Heart right ventricle (tissue), 16 donors: ENCODE results near the gene GSS. TPM values are rescaled to one million over a fixed set of nuclear protein-coding genes. Genes with fewer than 3 reads are reported as not detected.

ENCODE experiments used
- ATAC-seq, 8 donors: fragments of 200-7000 bp; cut with Tn5 transposase; one replicate each; pipeline ENCODE4 v1.9.1; 2020; ENCODE audit warnings: mild to moderate bottlenecking in 8 of 8, moderate library complexity in 8 of 8, moderate number of reproducible peaks in 1 of 8
- DNase-seq, 2 donors: peaks; one replicate each; pipeline ENCODE4 v3.0.0-alpha.2; 2020
- H3K27ac ChIP-seq, 10 donors: fragments of 200-600 bp; sonication (generic) in 2 of 10; one replicate each; pipeline versions ENCODE4 v1.5.0 to v1.8.0; 2020 to 2022; ENCODE audit warnings: mild to moderate bottlenecking in 3 of 10
- H3K27me3 ChIP-seq, 7 donors: fragments of 200-600 bp; one replicate each; pipeline ENCODE4 v1.8.0; 2021 to 2022; ENCODE audit warnings: mild to moderate bottlenecking in 2 of 7
- H3K36me3 ChIP-seq, 9 donors: fragments of 200-600 bp; sonication (generic) in 1 of 9; one replicate each; pipeline versions ENCODE4 v1.5.0 to v1.8.0; 2020 to 2022; ENCODE audit warnings: mild to moderate bottlenecking in 2 of 9
- H3K4me1 ChIP-seq, 9 donors: fragments of 200-600 bp; sonication (generic) in 1 of 9; one replicate each; pipeline versions ENCODE4 v1.5.0 to v1.8.0; 2020 to 2022; ENCODE audit warnings: mild to moderate bottlenecking in 4 of 9
- H3K4me3 ChIP-seq, 10 donors: fragments of 200-600 bp; sonication (generic) in 2 of 10; one replicate each; pipeline versions ENCODE4 v1.5.0 to v1.8.0; 2020 to 2022; ENCODE audit warnings: mild to moderate bottlenecking in 7 of 10, moderate library complexity in 2 of 10
- H3K9me3 ChIP-seq, 11 donors: fragments of 200-600 bp in 10 of 11; sonication (generic) in 2 of 11; one replicate each; pipeline versions ENCODE4 v1.5.0 to v1.8.0; 2013 to 2022; ENCODE audit warnings: mild to moderate bottlenecking in 2 of 11, control low read depth in 1 of 11, moderate library complexity in 1 of 11
- CTCF ChIP-seq, 9 donors: fragments of 200-600 bp; sonication (generic) in 2 of 9; IDR thresholded peaks; one replicate each; pipeline versions ENCODE4 v1.5.0 to v1.8.0; 2021 to 2022; ENCODE audit warnings: antibody characterized with exemption in 9 of 9, mild to moderate bottlenecking in 5 of 9, moderate library complexity in 1 of 9
- WGBS, 2 donors: extraction: QIAGEN DNeasy Blood & Tissue Kit; methylation state at CpG; one replicate each; pipeline ENCODE4 v1.1.7; 2013; ENCODE audit warnings: inconsistent platforms in 1 of 2; 5-methylcytosine and 5-hydroxymethylcytosine counted together
- intact Hi-C, 10 donors: fragments of 100-400 bp; cut with DNase I; formaldehyde crosslinking; loops; one replicate each; pipeline versions ENCODE4 v1.11.1 to v1.14.2; 2022
- polyA plus RNA-seq, 2 donors: library from polyadenylated mRNA; stranded (reverse); fragments of 200-250 nt; gene quantifications; one replicate each; pipeline ENCODE4 v1.2.3, GENCODE V29; 2013
- total RNA-seq, 10 donors: library from RNA; stranded (reverse); fragmentation: NEBNext Ultra II Directional in 3 of 10; extraction: Animal tissue kit (Norgen Biotek cat#: 25700) in 3 of 10; gene quantifications; one replicate each; pipeline versions ENCODE4 v1.2.1 to v1.2.4, GENCODE V29; 2021 to 2023
- donor health status: Arrhythmogenic right ventricular cardiomyopathy.
- donor health status: ischemic (EF 13 %, LVEDD 7.1; RV severe dilation, severe dysfunction).
- donor health status: healthy with polysubstance abuse.
- donor health status: DM: no; HTN: yes; CAD: no.
- donor health status: DM: no; HTN: no; CAD: no.
- donor health status: ischemic (EF 25% LVEDD 6.9; RV normal size, moderate dysfunction).
- donor health status: ischemic (EF 25% LVEDD 5.7; RV mildly dilated, moderate dysfunction).
- donor health status: healthy.
- donor health status: DM: yes; HTN: yes; CAD: no.
- donor health status: Ischemic cardiomyopathy.
- donor health status: ischemic (EF 35%, LVEDD 5.7; RV mildly dilated, moderate dysfunction).
- donor health status: nonischemic (EF 11% LVEDD 7.7; RV severe dilation, severe dysfunction).
- donor health status: DM: yes; HTN: yes; CAD: no.
- donor health status: PGD.
- donor health status: ischemic (EF 29% LVEDD 5.4; RV normal size, mild dysfunction).
- donor health status: nonischemic (EF 23%, LVEDD 6.1; RV moderate dilation, normal function).

The GSS gene
- total and polyA plus RNA-seq, 12 donors, result 20.0 to 60.4 (median 25.9) TPM

DNA sequence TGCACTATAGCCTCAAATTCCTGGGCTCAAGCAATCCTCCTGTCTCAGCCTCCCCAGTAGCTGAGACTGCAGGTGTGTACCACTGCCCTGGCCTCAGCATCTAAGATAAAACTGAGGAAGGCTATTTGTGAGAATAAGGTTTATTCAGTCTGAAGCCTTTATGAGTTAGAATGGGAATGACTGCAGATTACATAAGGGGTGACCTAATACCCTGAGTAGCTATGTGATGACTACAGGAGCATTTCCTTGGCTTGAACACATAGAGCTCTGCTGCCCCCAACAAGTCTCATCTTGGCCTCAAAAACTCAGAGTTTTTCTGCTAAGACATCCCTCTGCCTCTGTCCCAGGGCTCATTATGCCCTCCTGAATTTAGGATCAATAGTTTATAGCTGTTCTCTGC lies 7.6 kb downstream of the GSS start:
- H3K4me1 ChIP-seq, result peaks cover 0 to 28% (median 7%) of the 10 kb centered on the region in 9 donors
- TF ChIP-seq CTCF (IDR thresholded peaks at IDR 0.05), result peak in 1 of 9 donors; percentile 9
- no peaks in the 10 kb centered on the region for H3K27me3 ChIP-seq
- peaks cover 0 to 77% (median 7%) of the 10 kb centered on the region in 9 donors for H3K36me3 ChIP-seq
- peak overlapping the region in 2 of 10 donors; percentile 14 to 40 for H3K27ac ChIP-seq
- DNase-seq (no peak), ATAC-seq (peak in 2 of 8 donors; percentile 53 to 56)
- no peaks in the 10 kb centered on the region for H3K9me3 ChIP-seq
- H3K4me3 ChIP-seq, result no peak overlapping the region
- intact Hi-C loops, result no loop called here

DNA sequence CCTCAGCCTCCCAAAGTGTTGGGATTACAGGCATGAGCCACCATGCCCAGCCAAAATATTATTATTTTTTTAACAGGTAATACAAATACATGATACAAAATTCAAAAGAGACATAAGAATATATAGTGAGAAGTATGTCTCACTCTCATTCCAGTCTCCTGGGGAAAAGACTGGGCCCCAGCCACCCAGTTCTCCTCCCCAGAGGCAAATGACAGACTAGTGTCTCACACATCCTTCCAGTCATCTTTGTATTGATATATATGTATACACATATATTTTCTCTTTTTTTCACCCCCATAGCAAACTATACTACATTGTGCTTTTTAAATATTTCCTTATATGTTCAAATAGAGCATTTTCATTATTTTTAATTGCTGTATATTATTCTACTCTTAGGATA lies 8.3 kb downstream of the GSS start:
- Histone ChIP-seq H3K4me1 (peaks cover 0 to 22% (median 5%) of the 10 kb centered on the region in 9 donors), H3K36me3 (peaks cover 0 to 84% (median 7%) of the 10 kb centered on the region in 9 donors), H3K27ac (no peak overlapping the region), H3K4me3 (no peak overlapping the region), H3K9me3 (no peaks in the 10 kb centered on the region), H3K27me3 (no peaks in the 10 kb centered on the region)
- ATAC-seq (no peak), DNase-seq (no peak)
- TF ChIP-seq CTCF (IDR thresholded peaks at IDR 0.05), result no peak
- intact Hi-C loops, result no loop called here

- H3K9me3 ChIP-seq, result no peaks in the 10 kb centered on the region
- H3K27me3 ChIP-seq, result no peaks in the 10 kb centered on the region
- peak overlapping the region in 1 of 10 donors; percentile 23 for H3K27ac ChIP-seq
- peaks cover 0 to 89% (median 7%) of the 10 kb centered on the region in 9 donors for H3K36me3 ChIP-seq
- intact Hi-C loops, result no loop called here
- TF ChIP-seq CTCF (IDR thresholded peaks at IDR 0.05), result no peak
- peaks cover 0 to 16% (median 5%) of the 10 kb centered on the region in 9 donors for H3K4me1 ChIP-seq
- DNase-seq, result no peak
- no peak for ATAC-seq
- 77 to 84% methylated on average over 3 of the region's 3 CpGs for WGBS, 2 donors
- H3K4me3 ChIP-seq, result no peak overlapping the region
Measured at GRCh38 chr20:34946661-34947060, 8.9 kb downstream of the GSS start.

DNA sequence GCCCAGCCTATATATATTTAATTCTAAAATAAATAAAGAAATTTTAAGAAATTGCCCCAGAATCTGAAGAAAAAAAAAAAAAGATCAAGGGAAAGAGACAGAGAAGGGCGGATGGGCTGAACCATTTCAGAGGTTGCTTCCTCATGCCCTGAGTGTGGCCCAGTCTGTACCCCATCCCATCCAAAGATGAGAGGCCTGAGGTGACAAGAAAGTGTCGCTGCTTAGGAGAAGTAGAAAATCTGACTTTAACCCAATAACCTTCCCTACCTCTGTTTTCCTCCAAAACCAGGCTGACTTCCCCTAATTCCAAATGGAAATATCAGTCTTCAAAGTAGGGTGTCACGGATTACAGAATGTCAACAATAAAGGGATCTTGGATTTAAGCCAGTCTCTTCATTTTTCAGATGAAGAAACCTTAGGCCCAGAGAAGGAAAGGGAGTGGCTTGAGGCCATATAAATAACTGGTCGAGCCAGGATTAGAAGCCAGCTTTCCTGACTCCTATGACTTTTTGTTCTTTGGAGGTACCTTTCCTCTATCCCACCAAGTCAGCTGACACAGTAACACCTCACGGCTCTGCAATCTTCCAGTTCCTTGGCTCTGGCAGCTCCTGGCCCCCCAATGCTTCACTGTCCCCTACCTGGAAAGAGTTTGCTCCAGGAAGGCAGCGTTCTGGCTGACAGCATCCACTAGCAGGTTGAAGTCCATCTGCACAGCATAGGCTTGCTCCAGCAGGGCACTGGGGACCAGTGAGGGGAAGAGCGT lies 10.1 kb downstream of the GSS start:
- no peak overlapping the region for H3K4me3 ChIP-seq
- no peak for DNase-seq
- H3K9me3 ChIP-seq, result no peaks in the 10 kb centered on the region
- intact Hi-C loops, result no loop called here
- H3K4me1 ChIP-seq, result peaks cover 0 to 18% (median 7%) of the 10 kb centered on the region in 9 donors
- 70 to 75% methylated on average over 7 of the region's 7 CpGs for WGBS, 2 donors
- peak overlapping the region in 2 of 10 donors; percentile 23 to 29 for H3K27ac ChIP-seq
- ATAC-seq, result no peak
- H3K36me3 ChIP-seq, result peaks cover 0 to 87% (median 12%) of the 10 kb centered on the region in 9 donors
- H3K27me3 ChIP-seq, result no peaks in the 10 kb centered on the region
- no peak for TF ChIP-seq CTCF (IDR thresholded peaks at IDR 0.05)
